Colon (tissue), 2 donors: ENCODE measurements around the gene REV3L.
"Not testable (repeated sequence)": the region's sequence is repeated elsewhere in the genome, so short reads cannot be mapped to it uniquely, and the experiment has no call there.

Experiments
- FAIRE-seq: peaks from 2 replicates; lab custom pipeline; 2012; peaks lifted over from hg19 to GRCh38; lab: Jason Lieb, UNC
- donor health status: control.
- donor health status: control.

REV3L gene

DNA sequence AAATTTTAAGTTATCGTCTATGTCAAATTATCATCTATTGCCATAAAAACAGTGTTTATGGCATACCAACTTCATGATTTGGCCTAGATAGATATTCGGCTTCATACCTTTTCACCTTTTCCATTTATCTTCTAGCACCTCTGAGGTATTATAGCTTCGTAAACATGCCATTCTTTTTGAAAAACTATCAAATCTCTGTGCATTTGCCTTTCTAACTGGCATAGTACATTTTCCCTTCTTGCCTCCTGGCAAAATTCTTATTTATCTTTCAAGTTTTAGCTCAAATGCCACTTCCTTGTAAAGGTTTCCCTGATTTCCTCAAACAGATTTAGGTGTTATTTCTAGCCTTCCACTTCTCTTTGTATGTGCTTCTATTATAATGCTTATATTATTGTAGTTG is 7.0 kb upstream of the REV3L start:
- no peak for FAIRE-seq

DNA sequence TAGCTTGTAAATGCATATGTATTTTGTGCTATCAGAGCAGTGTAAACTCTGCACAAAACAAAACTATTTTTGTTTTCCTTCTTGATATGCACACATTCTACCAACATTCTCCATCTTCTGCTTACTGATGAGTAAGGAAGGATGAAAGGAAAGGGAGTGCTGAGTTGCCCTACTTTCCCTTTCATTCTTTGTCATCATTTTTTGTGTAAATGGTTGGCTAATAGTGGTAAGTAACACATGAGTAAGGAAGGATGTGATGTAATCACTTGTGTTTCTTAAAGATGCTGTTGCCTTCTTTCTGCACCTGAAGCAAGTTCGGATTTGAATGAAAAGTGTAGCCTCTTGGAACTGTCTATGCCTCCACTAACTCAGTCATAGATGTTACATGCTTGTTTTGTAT is 4.6 kb upstream of the REV3L start:
- no peak for FAIRE-seq

DNA sequence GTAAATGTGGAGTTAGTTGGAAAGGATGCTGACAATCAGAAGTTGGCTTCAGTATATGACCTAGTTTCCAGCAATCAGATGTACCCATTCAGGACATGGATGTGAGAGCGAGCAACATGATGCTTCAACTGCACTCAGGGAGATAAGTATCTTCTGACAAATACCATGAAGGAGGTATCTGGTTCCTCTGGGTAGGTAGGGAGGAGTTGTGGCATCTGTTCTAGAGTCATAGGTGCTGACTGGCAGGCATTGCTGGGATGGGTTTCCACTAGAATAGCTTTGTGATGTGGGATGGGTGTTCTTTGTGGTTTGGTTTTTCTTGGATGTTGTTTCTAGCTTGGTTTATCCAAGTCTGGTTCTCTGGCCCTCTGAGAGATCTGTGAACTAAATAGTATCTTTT is 3.9 kb upstream of the REV3L start:
- FAIRE-seq = no peak

DNA sequence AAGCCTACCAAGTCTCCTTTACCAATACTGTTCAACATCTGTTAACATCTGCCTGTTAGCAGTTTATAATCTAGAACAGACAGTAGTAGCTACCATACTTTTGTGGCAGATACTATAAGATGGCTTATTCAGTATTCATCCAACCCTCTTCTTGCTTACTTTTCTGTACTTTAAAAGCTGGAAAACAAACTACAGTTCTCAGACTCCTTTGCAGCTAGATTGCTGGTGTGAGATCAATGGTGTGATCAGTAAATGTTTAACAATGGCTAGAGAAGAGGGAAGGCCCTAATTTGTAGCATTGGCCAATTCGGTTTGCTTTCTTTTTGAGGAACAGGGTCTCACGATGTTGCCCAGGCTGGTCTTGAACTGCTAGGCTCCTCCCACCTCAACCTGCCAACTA is 3.5 kb upstream of the REV3L start:
- FAIRE-seq = no peak

DNA sequence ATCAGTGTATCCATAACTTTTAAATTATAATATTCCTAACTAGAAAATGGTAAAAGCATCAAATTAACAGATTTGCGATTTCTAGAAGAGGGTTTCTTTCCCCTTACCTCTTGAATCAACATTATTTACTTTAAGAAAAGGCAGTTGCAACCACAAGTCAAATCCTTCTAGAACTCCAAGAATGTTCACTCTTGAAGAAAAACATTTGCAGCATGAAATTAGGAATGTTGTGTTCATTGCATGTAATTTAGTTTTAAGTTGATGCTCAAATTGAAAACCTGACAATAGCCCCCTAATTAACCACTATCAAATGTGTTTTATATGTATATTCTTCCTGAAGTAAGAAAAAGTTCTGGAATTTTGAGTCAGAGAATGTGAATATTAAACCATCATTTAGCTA is 2.3 kb upstream of the REV3L start:
- no peak for FAIRE-seq

DNA sequence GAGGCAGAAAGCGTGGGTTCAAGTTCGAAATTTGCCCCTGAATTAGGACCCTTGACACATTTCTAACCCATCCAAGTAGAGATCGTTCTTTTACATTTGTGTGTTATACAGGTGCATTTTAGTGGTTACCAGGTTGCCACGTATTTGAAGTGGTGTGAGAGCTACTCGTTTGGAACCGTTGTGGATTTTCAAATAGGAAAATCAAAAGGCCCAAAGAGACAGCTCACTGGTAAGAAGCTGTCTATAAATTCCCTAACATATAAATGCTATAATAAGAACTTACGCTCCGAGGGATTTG is 1.6 kb upstream of the REV3L start:
- no peak for FAIRE-seq

DNA sequence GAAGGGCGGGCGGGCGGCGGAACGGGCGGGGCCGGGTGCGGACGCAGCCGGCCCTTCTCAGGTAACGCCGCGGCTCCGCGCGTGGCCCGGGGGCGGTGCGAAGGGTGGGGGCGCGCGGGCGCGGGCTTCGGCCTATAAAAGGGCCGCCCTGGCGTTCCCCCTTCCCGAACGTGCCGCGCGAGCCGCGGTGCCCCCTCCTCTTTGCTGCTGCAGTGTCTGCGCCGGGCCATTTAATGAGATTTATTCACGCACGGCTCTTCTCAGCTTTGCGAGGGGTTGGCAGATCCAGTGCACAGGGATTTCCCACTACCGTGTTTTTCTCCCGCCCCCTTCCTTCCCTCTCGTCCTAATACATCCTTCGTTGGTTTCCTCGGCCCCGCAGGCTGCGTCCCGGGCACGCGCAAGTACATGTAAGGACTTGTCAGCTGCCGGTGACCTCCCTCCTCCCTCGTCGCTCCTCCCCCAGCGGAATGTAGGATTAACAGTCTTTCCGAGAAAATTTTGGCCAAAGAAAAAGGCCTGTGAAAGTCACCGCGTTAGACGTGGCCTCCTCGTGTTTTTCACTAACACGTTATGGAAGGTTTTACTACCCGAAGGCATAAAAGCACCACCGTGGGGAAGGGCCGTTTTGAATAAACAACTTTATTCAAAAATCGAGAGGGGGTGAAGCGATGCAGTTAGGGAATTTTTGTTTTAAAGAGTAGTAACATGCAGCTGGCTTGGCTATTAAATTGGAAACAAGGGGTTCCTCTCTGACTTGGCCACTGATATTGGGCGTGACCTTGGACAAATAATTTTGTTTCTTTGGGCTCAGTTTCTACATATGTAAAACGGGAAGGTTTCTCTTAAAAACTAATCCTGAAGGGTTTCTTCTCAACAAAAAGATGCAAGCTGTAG is 966 bp upstream of the REV3L start:
- no peak for FAIRE-seq

DNA sequence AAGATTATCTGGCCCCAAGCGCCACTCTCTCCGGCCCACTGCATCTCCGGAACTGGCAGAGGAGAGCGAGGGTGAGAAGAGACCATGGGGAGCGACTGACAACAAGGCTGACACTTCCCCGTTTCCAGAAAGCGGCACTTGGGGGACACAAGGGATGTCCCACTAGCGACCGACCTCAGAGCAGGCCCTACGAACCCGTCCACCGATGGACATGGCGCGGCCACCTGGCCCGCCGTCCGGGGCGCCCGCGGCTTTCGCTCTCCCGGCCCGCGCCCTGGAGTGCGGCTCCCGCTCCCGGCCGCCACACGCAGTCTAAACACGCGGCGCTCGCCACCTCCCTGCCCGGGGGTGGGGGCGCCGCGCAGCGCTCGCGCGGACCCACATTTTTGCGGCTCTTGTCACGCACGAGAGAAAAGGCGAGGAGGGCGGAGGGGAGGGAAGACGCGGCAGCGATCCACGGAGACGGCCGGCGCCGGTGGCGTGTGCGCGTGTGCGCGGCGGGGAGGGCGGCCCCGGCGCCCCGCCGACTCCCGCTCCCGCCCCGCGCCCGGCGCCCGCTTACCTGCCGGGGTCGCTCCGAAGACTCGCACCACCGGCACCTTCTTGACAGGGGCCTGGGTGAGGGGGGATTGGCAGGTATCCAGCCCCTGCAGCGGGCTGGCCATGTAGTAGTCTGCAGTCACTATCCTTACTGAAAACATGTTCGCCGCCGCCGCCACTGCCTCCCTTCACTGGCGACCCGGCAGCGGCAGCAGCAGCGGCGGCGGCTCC is 645 bp downstream of the REV3L start:
- no peak for FAIRE-seq

DNA sequence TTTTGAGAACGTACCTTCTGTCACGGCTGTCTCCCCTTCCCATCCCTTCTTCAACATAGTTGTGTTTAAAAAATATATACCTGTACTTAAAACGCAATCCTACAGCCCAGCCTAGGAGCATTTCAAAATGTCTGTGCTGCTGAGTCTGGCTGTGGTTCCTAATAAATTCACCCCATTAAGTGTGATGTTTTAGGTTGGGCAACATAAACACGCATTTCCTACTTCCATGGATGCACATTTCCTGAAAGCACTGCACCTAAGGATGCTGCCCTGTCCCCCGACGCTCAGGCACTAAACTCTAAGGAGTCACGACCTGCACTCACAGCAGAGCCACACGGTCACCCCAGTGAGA is 1.2 kb downstream of the REV3L start:
- FAIRE-seq = no peak

DNA sequence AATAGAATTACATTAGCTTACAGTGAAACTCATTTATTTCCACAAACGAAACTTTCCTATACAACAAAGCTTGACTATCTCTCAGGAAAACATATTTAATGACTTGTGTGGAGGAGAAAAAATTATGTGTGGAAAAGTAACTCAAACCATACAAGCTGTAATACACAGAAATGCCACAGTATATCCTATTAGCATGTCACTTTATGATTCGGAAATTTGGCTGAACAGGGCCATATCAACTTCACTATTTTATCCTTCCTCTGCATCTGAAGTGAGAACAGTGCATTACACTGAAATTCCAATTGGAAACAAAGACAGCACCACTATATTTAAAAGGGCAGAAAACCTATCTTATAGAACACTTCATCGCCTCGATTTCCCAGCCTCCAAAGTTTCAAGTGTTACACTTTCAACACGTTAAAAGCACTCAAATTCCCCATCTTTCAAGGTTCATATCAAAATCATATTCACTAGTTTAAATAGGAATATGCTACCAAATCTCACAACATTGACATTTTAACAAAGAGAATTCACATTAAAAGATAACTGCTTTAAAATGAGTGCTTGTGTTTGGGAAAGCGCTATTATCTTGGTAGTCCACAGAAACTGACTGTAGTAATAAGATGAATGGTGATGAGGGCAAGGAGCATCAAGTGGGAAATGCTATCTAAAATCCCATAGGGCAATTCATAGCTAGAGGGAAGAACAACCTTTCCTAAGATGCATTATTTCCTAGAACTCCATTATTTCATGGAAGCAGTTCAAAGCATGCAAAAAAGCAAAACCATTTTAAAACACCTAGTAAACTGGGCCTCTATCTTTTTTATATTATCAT is 1.8 kb downstream of the REV3L start:
- FAIRE-seq = no peak

DNA sequence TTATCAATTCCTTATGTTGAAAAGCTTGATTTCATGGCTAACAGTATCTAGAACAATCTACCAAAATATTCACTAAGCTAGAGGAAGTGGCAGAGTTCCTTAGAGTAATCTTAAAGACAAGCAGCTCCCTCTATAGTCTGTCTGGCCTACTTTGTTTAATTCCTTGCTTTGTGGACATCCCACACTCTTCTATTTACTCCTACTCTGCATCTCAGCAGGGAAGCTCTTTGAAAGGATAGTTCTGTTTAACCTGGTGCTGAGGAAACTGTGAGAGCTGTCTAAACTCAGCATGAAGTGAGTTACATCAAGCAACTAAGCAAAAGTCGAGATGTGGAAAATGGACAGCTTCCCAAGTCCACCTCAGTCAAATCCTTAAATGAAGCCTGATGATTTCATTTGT is 4.3 kb downstream of the REV3L start:
- FAIRE-seq = no peak

DNA sequence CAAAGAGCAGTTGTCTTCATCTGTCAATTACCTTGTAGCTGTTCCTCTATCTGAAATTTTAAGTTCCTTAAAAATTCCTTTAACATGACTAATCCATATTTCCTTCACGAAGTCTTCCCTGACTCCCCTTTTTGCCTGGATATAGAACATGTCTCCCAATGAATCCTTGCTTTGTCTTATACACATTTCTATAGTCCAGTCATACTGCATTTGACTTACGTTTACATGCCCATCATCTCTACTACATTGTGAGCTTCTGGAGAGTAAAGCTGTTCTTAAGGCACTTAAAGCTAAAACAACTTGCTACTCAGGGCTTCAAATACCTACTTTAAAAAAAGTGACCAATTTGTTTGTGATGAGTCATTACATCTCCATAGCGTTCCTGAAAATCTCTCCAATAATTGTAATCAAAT is 4.9 kb downstream of the REV3L start:
- FAIRE-seq = no peak

DNA sequence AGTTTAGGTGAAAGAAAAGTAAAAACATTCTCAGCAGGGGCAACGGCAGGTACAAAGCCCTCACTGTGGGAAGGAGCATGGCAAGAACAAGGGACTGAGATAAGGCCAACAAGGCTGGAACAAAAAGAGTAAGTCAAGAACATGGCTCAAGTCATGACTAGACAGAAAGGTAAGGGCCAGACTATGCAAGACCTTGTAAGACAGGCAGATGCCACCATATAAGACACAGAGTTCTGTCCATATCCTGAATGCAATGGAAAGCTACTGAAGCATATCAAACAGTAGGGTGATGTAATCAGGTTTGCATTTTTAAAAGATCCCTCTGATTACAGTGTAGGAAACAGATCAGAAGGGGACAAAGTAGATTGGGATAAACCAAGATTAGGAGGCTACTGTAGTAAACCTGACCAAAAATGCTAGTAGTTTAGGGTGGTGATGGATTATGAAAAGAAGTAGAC is 5.5 kb downstream of the REV3L start:
- no peak for FAIRE-seq

DNA sequence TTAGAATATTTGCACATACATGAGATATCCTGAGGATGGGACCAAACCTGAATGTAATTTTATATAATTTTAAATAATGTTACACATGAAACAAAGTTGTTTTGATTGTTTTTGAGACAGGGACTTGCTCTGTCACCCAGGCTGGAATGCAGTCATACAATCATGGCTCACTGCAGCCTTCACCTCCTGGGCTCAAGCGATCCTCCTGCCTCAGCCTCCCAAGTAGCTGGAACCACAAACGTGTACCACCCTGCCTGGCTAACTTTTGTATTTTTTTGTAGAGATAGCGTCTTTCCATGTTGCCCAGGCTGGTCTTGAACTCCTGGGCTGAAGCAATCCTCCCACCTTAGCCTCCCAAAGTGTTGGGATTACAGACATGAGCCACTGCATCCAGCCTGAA is 7.0 kb downstream of the REV3L start:
- FAIRE-seq = not testable (repeated sequence)

DNA sequence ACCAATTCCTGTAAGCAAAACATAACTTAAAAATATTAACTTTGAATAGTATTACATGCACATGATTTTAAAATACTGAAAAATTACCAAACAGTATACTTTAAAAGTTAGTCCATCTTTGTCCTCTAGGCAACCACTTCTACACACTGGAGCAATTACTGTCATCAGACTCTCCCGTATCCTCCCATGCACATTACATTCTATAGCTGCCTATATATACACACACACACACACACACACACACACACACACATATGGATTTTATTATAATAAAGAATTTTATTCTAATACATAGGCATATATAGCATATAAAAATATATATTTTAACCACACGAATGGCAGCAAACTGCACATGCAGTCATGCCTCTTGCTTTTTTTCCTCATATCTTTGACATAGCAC is 8.2 kb downstream of the REV3L start:
- no peak for FAIRE-seq

DNA sequence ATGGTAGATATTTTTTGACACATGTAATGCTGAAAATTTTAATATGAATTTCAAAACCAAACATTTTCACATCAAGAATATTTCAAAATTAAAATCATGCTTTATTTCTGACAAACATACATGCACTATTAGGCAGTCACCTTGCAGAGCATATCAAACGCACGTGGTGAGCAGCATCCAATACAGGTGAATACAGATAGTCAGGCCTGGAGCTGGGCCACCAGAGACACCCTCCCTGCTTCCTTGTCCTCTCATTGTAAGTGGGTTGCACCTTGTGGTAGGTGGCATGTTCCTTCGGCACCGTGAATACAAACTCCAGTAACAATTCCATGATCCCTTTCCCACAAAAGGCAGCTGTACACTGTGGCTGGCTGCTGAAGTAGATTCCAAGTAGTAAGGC is 8.9 kb downstream of the REV3L start:
- FAIRE-seq = no peak

DNA sequence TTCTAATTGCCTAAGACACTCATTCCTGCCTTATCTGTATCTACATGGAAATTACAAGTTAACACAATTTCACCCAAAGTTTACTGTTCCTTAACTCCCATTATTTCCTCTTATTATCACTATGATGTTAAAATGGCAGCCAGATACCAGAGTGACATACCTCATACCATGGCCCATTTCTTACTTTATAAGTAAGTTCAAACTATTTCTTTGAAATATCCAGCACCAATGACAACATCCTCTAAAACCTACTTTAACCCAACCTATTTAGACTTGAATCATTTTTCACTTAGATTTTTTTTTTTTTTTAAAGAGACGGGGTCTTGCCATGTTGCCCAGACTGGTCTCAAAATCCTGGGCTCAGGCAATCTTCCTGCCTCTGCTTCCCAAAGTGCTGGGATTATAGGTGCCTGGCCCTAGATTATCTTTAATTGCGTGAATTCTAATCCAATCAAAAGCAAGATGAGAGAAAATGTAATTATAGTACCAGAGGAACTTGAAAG is 10.0 kb downstream of the REV3L start:
- FAIRE-seq = no peak

DNA sequence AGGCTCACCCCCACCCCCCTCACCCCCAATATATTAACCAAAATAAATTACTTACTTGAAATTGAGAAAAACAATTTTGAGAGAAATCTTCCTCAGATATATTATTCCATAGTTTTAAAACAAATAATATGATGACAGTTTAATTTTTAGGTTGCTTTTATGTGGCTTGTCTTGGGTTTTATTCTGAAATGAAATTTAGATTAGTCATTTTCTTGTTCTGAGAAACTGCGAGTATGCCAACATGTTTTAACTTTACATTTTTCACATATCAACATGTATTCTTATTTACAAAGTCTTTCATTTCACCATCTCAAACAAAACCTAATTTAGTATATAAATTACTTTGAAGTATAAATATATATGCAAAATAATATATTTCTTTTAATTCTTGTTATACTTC is 11.1 kb downstream of the REV3L start:
- no peak for FAIRE-seq

DNA sequence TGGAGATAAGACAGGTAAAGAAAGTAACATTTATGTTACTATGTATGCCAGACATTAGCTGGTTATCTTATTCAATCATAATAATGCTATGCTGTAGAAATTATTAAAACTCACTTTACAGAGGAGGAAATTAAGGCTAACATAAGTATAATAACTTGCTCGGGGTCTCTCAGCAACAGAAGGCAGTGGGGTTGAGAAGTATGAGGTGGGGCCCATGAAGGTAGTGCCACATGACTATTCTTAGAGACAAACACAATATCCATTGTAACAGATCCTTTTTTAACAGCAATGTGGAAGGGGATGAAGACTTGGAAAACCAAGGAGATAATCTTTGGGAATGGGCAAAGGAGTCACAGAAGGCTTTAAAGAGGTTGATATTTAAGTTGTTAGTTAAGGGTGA is 11.5 kb downstream of the REV3L start:
- FAIRE-seq = no peak

DNA sequence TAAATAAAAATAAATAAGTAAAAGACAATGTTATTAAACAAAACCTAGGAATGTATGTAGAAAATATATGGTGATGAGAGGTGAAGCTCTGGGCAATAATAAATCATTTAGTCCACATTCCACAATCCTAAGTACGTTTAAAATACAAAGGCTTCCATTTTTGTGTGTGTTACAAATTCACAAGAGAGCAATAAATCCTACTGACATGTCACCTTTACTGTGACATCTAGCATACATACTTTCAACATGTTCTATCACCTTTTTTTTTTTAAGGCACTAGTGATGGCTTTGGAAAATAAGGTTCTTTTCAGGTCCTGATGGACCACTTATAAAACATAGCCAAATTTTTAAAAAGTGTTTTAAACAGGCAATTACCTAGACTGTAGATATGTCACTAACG is 12.0 kb downstream of the REV3L start:
- no peak for FAIRE-seq

DNA sequence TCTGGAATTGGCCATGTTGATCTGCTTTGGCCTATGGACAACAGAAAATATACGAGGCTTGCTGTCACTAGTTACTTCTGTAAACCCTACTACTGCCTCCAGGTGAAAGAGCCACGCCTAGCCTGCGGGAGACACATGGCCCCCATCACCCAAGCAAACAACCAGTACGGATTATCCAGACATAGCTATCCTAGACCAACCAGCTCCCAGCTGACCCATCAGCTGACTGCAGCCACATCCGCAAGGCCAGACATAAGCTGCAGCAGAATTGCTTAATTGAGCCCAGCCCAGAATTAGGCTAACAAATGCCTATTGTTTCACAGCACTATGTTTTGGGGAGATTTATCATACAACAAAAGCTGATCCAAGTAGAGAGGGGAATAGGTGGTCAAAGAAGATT is 13.5 kb downstream of the REV3L start:
- FAIRE-seq = no peak

DNA sequence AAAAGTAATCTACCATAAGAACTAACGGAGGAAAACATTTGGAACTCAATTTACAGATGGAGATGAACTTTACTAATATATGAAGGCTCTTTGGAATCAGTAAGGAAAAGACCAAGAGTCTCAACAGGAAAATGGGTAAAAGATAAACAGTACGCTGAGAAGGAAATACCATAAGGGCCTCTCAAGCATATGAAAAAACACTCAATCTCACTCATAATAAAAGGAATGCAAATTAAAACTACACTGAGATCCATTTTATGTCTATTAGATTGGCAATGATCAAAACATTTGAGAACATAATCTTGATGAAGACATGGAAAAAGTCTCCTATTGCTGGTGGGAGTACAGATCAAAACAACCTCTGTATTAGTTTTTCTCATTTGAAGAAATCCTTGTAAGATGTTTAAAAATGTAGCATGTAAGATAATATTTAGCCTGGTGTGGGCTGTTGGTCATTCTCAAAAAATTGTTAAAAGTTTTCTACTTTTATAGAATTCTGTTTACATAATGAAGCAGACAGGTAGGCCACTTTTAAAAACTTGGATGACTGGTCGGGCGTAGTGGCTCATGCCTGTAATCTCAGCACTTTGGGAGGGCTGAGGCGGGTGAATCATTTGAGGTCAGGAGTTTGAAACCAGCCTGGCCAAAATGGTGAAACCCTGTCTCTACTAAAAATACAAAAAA is 14.5 kb downstream of the REV3L start:
- no peak for FAIRE-seq
